NCI-H446 treated with DMSO at 0.1 percent for 48 hours (cell line): ENCODE measurements around the gene GNGT1.

ENCODE experiments used
- DNase-seq: peaks from one replicate; lab custom pipeline; 2025; lab: John Stamatoyannopoulos, UW

Gene GNGT1

GRCh38 chr7:93943816-93944540, 37.6 kb downstream of the GNGT1 start:
- no peak for DNase-seq

GRCh38 chr7:93944673-93945072, 38.3 kb downstream of the GNGT1 start:
- no peak for DNase-seq

GRCh38 chr7:93945083-93945482, 38.7 kb downstream of the GNGT1 start:
- no peak for DNase-seq

- no peak for DNase-seq
Measured at GRCh38 chr7:93945756-93946535, 39.6 kb downstream of the GNGT1 start.

- DNase-seq = no peak
Measured at GRCh38 chr7:93948106-93948505, 41.7 kb downstream of the GNGT1 start.

GRCh38 chr7:93948873-93949272, 42.5 kb downstream of the GNGT1 start:
- DNase-seq = no peak

GRCh38 chr7:93949423-93949822, 43.1 kb downstream of the GNGT1 start:
- DNase-seq = no peak

- no peak for DNase-seq
Measured at GRCh38 chr7:93955304-93955703, 48.9 kb downstream of the GNGT1 start.

- DNase-seq = no peak
Measured at GRCh38 chr7:93957767-93958166, 51.4 kb downstream of the GNGT1 start.

- no peak for DNase-seq
Measured at GRCh38 chr7:93958216-93958615, 51.8 kb downstream of the GNGT1 start.

- DNase-seq = no peak
Measured at GRCh38 chr7:93958651-93959050, 52.3 kb downstream of the GNGT1 start.
